ENCODE measurements around the gene PTEN.

- TF ChIP-seq CTCF (IDR thresholded peaks at IDR 0.05; ENCODE audit: low read depth, low read length, missing input control) (no peak), YY1 (IDR thresholded peaks at IDR 0.05) (no peak), REST (IDR thresholded peaks at IDR 0.05) (no peak), RAD21 (IDR thresholded peaks at IDR 0.05) (peak in 1 of 2 donors; percentile 6)
Measured at GRCh38 chr10:87952612-87953011, 89.2 kb downstream of the PTEN start.
